BE2C (cell line): ENCODE measurements around the gene MYL5.

Source experiments
- DNase-seq: peaks from one replicate; pipeline ENCODE4 v3.0.0-alpha.2; 2020
- H3K27me3 ChIP-seq: fragments of 250-450 bp; sonication (Bioruptor Pico); 2 replicates; pipeline ENCODE4 v1.5.1; 2020; ENCODE audit warnings: mild to moderate bottlenecking
- H3K36me3 ChIP-seq: fragments of 250-450 bp; sonication (Bioruptor Pico); 2 replicates; pipeline ENCODE4 v1.5.1; 2020; ENCODE audit warnings: mild to moderate bottlenecking
- H3K4me1 ChIP-seq: fragments of 250-450 bp; sonication (Bioruptor Pico); 2 replicates; pipeline ENCODE4 v1.5.1; 2020
- H3K4me3 ChIP-seq: 2 replicates; pipeline ENCODE4 v1.5.1; 2011; ENCODE audit warnings: low read depth, low read length
- H3K9me3 ChIP-seq: fragments of 250-450 bp; sonication (Bioruptor Pico); 2 replicates; pipeline ENCODE4 v1.5.1; 2020
- CTCF ChIP-seq: IDR thresholded peaks from 2 replicates; pipeline ENCODE4 v1.5.1; 2012; ENCODE audit warnings: mild to moderate bottlenecking, low read depth, low read length

Gene MYL5

DNA sequence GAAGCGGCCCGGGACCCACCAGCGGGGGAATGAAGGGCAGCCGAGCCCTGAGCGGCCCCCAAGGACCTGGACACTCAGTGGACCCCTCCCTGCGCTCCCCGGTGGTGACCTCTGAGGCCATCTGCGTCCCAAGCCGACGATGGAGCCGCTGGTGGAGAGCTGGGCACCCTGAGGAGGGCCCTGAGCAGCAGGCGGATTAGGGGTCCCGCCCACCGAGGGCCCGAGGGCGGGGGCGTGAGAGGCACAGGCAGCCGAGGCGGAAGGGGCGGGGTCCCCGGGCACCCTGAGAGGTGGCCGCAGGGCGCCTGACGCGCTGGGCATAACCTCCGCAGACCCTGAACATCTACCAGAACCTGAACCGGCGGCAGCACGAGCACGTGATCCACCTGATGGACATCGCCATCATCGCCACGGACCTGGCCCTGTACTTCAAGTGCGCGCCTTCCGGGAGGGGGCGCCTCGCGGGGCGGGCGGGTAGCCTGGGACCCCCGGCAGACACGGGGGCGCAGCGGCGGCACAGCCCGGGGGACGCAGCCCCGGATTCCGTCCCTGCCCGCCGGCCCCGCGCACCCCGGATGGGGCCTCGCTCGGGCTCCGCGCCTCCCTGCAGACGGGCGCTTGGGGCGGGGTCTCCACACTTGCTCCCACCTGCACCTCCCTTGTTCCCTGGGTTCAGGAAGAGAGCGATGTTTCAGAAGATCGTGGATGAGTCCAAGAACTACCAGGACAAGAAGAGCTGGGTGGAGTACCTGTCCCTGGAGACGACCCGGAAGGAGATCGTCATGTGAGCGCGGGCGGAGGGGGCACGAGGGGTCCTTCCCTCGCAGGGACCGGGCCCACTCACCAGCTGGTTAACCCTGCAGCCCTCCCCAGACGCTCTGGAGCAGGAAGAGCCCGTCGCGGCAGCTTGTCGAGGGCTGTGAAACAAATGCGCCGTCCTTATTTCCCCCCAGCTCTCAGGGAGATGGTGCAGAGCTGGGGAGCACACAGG lies 10.6 kb upstream of the MYL5 start:
- H3K9me3 ChIP-seq: no peaks in the 10 kb centered on the region
- peak; percentile 82 for DNase-seq
- H3K36me3 ChIP-seq: no peaks in the 10 kb centered on the region
- no peaks in the 10 kb centered on the region for H3K27me3 ChIP-seq
- no peaks in the 10 kb centered on the region for H3K4me1 ChIP-seq
- H3K4me3 ChIP-seq: peak overlapping the region; percentile 65
- no peak for TF ChIP-seq CTCF

DNA sequence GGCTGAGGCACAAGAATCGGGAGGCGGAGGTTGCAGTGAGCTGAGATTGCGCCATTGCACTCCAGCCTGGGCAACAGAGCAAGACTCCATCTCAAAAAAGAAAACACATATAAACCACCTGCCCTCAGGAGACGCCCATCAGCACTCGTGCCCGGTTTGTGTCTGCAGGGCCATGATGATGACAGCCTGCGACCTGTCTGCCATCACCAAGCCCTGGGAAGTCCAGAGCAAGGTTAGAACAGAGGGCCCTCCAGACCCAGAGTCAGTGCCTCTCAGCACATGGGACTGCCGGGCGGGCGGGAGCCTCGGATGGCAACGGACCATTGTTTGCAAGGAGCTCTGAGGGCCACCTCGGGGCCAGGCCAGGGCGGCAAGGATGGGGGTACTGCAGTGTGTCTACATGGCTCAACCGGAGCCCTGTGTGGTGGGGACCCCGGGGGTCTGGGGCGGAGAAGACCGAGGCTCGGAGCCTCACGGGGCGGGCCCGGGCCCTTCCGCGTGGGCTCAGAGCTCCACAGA lies 9.6 kb upstream of the MYL5 start:
- Histone ChIP-seq H3K4me3 (no peak overlapping the region), H3K4me1 (no peaks in the 10 kb centered on the region), H3K27me3 (no peaks in the 10 kb centered on the region), H3K36me3 (no peaks in the 10 kb centered on the region), H3K9me3 (no peaks in the 10 kb centered on the region)
- TF ChIP-seq CTCF: no peak
- DNase-seq: no peak

GRCh38 chr4:665381-665750 lies 9.0 kb upstream of the MYL5 start:
- no peak overlapping the region for H3K4me3 ChIP-seq
- H3K36me3 ChIP-seq: no peaks in the 10 kb centered on the region; the same call in 1 of the 2 replicates
- no peaks in the 10 kb centered on the region for H3K9me3 ChIP-seq
- peak; percentile 2 for DNase-seq
- H3K4me1 ChIP-seq: no peaks in the 10 kb centered on the region
- no peak for TF ChIP-seq CTCF
- no peaks in the 10 kb centered on the region for H3K27me3 ChIP-seq

- no peak for TF ChIP-seq CTCF
- DNase-seq: no peak
- Histone ChIP-seq H3K27me3 (no peaks in the 10 kb centered on the region), H3K4me1 (no peaks in the 10 kb centered on the region), H3K4me3 (no peak overlapping the region), H3K36me3 (peaks cover 3% of the 10 kb centered on the region), H3K9me3 (no peaks in the 10 kb centered on the region)
Measured at GRCh38 chr4:665751-666435, 8.4 kb upstream of the MYL5 start.

DNA sequence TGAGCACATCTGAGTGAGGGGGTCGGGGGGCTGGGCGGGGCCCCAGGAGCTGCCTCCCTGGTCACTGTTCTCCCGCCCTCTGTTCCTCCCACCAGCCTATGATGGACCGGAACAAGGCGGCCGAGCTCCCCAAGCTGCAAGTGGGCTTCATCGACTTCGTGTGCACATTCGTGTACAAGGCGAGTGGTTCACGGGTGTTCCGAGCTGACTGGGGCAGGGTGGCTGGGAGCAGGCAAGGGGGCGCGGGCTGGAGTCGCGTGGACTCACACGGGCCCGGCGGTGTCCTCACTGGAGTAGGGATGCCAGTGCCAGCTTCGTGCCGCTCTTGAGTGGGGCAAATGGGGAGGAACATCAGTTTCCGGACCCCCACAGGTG lies 7.9 kb upstream of the MYL5 start:
- no peaks in the 10 kb centered on the region for H3K4me1 ChIP-seq
- H3K4me3 ChIP-seq: no peak overlapping the region
- no peak for DNase-seq
- peaks cover 8% of the 10 kb centered on the region for H3K36me3 ChIP-seq
- no peaks in the 10 kb centered on the region for H3K27me3 ChIP-seq
- H3K9me3 ChIP-seq: no peaks in the 10 kb centered on the region
- TF ChIP-seq CTCF: no peak
